A549 treated with Mapracorat at 1 μM for 4 hours (cell line): ENCODE results near the gene TSC1. TPM values are rescaled to one million over a fixed set of nuclear protein-coding genes. Genes with fewer than 3 reads are reported as not detected.

ENCODE experiments used
- total RNA-seq: library from RNA; stranded (reverse); fragments of 200-300 nt; extraction: Qiagen RNA extraction; gene quantifications from 5 replicates; pipeline ENCODE4 v1.2.3, GENCODE V29; 2022

Gene TSC1
- total RNA-seq, result 14.8 to 16.2 TPM (median 15.5 TPM) in 5 replicates

GRCh38 chr9:132944294-132945185 is at the start of gene TSC1:
Gene TSC1, minus strand, starts transcription at chr9:132944616. Its CDS starts 15,744 bp downstream, at chr9:132928872.

GRCh38 chr9:132978451-132979131 is 34.2 kb upstream of the TSC1 start, which contains the start of gene GFI1B:
Gene GFI1B, plus strand, starts transcription at chr9:132978694. Its CDS starts 7,985 bp downstream, at chr9:132986679.

DNA sequence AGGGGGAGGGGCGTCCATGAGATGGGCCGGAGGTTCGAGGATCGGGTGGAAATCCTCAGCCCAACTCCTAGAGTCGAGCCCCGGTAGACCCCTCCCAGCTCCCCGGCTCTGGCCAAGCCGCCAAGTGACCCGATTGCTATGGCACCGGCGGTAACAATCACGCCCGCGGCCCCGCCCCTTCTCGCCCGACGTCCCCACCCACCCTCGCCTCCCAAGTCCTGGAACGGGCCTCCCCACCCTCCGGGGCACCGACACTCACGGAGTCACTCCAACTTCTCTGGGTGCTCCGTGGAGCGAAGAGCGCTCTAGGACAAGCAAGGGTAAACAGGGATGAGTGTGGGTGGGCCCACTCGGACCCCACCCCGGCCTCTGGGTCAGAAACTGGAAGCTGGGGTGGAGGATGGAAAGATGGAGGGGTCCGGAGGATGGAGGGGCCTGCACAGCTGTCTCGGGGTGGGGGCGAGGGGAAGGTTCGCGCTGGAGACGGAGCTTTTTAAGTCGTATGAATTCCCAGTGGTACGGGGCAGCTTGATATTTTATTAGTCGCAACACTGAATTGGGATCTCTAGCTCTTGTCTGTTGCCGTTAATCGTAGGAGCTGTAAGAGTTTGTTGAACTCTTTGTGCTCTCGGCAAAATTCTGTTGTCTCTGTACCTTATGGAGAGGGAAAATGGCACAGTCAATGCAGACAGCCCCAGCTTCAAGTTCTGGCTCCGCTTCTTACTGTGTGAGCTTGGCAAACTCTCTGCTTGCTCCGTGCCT is 65.5 kb downstream of the TSC1 start, which contains the start of gene SPACA9:
Gene SPACA9, plus strand, starts transcription at position 204 of the 762 bp plus-strand sequence. CDS start 5,050 bp downstream, outside the sequence.

DNA sequence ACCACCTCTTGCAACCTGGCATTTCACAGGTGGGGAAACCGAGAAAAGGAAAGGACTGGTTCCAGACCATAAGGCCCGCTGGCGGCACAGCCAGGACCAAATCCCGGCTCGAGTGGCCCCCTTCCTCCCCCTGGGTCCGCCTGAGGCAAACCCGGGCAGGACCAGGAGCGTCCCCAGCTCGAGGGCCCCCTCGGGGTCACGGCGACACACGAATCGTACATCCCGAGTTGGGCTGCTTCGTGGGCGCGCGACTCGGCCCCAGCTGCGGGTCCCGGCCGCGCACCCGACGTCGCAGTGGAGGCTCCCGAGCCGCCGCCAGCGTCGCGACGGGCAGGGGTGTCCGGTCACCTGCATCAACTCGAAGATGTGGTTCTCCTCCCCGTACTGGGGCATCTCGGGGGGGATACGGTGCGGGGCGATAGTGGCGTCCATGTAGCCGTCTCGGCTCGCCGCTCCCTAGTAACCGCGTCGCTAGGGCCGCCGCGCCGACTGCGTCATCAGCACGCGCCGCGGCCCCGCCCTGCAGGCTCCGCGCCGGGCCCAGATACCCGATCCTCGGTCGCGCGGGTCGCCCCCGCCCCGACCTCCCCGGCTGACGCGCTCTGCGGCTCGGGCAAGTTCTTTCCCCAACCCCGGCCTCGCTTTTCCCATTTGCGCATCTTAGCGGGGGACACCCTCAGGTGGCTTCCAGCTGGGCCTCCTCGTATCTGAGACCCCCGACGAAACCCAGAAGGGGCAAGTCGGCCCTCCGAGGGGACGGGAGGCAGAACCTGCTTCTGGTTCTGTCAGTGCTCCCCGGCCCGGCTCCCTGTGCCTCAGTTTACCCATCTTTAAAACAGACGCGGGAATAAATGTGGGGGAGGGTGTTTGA is 66.4 kb downstream of the TSC1 start, which contains the start of gene AK8:
Gene AK8, minus strand, starts transcription at position 461 of the 871 bp plus-strand sequence. Its CDS starts 29 bp downstream, at position 432.

Other genes with a start within 250 kb of the TSC1 start
- 1.1 to 1.7 TPM (median 1.5 TPM) in 5 replicates for gene AK8, start 66.3 kb downstream of the TSC1 start, total RNA-seq
- 4.9 to 5.9 TPM (median 5.3 TPM) in 5 replicates for gene SPACA9, start 65.7 kb downstream of the TSC1 start, total RNA-seq
- gene GFI1B, start 34.1 kb upstream of the TSC1 start, total RNA-seq, result 0.09 to 0.17 TPM (median 0.16 TPM) in 3 of 5 replicates, not detected in the others
- 56.8 to 69.1 TPM (median 62.9 TPM) in 5 replicates for gene GTF3C5, start 86.4 kb upstream of the TSC1 start, total RNA-seq
- gene CEL, start 117.4 kb upstream of the TSC1 start, total RNA-seq, result 0.47 to 0.68 TPM (median 0.55 TPM) in 5 replicates
- 21.9 to 32.7 TPM (median 28.9 TPM) in 5 replicates for gene RALGDS, start 176.6 kb upstream of the TSC1 start, total RNA-seq
- 1.4 to 3.5 TPM (median 2.1 TPM) in 5 replicates for gene GBGT1, start 219.3 kb upstream of the TSC1 start, total RNA-seq